Ecto neural progenitor cell (in vitro differentiated cells): ENCODE measurements around the gene FBXL16.
A peak's percentile ranks its signal among the peaks of the same experiment; 100 is the strongest.

ENCODE experiments used
- DNase-seq: peaks from one replicate; pipeline ENCODE4 v3.0.0-alpha.2; 2018; ENCODE audit warnings: low spot score

Gene FBXL16

DNA sequence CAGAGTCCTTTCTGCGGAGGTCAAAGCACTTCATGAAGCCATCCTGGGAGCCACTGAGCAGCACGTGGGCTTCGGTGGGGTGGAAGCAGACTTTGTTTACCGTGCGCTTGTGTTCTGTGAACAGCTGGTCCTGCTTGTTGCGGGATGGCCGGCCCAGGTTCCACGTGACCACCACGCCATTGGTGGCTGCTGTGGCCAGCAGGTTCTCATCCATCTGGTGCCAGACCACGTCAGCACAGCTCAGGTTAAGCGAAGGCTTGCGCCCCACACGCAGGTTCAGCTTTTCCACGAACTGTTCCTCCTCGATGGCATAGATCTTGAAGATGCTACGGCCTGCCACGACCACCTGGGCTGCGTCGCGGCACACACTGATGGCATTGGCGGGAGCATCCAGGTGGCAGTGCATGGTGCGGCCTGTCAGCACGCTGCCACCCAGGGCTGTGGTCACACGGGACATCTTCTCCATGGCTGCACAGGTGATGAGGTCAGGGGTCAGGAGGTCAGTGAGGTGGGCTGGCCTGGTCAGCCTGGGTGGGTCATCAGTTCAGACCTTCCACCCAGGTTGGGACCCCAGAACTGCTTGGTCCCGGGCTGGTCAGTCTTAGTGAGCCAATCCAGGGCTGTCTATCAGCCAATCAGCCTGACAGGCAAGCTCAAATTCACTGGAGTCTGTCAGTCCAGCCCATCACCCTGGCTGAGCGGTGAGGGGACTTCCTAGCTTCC is 16.3 kb downstream of the FBXL16 start:
- DNase-seq, result no peak

DNA sequence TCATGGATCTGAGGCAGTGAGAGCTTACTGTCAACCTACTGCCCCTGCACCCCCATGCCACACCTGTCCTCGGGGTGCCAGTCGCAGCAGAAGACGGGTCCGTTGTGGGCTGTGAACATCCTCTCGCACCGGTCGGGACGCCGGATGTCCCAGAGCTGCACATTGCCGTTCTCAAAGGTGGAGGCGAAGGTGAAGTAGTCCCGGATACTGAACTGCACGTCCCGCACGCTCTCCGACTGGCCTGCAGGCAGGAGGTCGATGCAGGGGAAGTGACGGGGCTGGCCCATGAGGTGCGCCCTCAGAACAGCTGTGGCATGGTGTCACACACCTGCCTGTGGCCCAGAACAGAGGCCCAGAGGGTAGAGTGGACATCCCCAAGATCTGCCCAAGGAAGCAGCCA is 18.1 kb downstream of the FBXL16 start:
- no peak for DNase-seq

DNA sequence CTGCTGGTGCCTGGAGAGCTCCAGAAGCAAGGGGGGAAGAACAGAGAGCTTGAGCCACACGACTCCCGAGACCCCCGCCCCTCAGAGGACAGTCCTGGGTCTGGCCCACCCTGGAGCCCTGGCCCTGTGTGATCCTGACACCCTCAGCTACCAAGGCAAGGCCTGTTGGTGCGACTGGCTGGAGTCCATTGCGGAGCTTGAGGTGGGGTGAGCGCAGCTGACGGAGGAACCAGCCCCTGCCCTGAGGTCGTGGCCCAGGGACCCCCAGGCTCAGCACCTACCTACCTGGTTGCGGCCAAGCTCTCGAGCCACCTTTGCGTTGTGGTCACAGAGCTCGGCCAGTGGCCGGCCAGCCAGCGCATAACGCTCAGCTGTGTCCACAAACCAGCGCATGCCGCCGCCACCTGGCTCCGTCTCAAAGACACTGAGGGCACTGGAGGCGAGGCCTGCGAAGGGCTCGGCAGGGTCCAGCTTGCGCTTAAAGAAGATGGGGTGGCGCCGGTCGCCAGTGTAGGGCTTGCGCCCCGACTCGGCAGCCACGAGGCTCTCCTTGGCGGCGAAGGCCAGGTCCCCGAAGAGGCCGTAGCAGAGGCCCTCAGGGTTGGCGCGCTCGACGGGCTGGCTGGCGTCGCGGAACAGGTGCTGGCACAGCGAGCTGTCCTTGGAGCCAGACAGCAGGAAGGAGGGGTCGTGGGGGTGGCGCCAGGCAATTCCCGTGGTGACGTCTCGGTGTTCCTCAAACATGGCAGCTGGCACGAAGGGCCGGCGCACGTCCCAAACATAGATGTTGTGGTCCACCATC is 18.9 kb downstream of the FBXL16 start:
- DNase-seq, result no peak

DNA sequence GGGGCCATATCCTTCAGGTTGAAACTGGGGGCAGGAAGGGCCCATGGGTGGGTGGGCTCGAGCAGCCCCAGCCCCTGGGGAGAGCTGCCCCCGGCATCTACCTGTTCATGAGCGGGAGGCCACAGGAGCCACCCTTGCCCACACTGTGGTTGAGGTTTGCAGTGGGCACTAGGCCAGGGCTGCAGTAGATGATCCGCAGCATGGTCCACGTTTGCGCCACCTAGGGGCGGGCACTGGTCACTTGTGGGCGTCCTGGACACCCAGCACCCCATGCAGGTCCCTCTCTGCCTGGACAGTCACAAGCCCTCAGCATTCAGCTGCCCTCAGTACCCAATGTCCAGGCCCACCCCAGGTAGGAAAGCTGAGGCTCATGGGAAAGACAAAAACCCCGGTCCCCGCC is 19.6 kb downstream of the FBXL16 start:
- DNase-seq, result peak; percentile 74

DNA sequence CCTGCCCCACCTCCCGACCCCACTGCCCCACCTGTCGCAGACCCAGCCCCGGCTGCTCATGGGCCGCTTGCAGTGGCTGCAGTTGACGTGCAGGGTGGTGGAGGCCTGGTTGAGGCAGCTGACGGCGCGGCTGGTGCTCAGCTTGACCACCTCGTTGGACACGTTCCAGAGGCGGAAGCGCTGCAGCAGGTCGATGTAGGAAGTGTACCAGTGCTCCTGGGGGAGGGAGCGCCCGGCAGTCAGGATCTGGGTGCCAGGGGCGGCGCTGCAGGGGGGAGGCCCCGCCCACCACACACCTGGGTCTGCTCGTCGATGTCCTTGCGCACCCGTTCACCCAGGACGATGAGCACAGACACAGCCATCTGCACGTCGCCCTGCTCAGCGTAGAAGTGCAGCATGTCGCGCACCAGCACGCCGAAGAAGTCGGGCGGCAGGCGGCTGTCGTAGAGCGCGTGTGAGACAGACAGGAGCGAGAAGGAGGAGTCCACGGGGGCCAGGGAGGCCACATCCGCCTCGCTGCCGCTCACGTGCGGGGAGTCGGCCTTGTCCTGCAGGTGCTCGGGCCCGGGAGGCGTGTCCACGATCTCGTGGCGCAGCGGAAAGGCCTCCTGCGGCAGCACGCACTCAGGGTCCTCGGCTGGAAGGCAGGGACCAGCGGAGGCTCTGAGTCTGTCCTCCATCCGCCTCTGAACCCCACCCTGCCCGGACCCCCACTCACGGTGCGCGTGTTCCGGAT is 20.5 kb downstream of the FBXL16 start:
- no peak for DNase-seq

DNA sequence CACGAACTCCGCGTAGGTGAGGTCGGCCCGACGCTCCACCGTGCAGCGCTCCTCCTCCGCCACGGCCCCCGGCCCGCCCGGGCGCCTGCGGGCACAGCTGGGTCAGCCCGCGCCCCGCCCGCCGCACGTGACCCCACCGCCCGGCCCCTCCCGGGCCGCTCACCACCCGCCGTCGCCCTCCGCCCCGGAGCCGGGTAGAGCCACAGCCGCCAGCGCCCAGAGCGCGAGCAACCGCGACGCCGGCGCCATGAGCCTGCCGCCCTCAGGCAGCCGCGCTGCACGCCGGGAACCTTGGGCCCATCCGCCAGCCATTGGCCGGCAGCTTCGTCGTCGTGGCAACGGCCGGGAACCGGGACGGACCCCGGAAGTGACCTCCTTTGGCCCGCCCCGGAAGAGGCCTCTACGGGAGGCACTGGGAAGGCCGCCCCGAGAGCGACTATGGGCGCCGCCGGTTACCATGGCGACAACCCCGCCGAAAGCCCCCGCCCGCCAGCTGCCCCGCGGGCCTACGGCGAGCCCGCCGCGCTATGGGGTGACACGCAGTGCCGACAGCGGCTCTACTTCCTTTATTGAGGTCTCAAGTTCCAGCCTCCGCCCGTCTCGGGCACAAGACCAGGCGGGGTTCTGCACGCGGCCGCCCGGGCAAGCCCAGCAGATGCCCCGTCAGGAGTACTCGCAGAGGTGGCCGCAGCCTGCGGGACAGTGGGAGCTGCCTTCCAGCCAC is 21.4 kb downstream of the FBXL16 start, which contains the start of gene JMJD8:
Gene JMJD8, minus strand, starts transcription at position 264 of the 724 bp plus-strand sequence. Its CDS starts 15 bp downstream, at position 249.
- DNase-seq, result peak; percentile 97

DNA sequence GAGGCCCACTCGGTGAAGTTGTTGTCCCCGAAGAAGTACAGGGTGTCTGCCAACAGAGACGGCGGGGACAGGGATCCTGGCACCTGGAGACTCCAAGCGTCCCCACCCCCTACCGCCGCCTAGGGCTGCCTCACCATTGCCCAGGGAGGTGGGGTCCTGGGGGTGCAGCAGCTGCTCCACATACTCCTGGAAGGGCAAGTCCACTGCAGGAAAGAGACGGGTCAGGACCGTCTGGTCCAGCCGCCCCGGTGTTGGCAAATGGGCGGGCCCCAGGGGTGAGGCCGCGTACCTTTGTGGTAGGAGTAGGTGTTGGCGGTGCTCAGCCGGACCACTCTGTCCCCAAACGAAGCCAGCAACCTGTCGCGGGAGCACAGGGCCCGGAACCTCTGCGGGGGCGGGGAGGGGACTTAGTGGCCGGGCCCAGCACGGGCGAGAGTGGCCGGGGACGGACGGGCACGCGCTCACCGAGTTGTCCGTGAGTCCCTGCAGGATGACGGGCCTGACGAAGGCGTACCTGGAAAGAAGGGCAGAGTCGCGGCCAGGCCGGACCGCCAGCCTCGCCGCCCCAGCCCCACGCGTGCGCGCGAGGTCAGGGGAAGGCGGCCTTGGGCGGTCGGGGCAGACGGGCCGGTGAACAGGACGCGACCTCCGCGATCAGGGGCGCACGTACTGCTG is 22.1 kb downstream of the FBXL16 start:
- no peak for DNase-seq

DNA sequence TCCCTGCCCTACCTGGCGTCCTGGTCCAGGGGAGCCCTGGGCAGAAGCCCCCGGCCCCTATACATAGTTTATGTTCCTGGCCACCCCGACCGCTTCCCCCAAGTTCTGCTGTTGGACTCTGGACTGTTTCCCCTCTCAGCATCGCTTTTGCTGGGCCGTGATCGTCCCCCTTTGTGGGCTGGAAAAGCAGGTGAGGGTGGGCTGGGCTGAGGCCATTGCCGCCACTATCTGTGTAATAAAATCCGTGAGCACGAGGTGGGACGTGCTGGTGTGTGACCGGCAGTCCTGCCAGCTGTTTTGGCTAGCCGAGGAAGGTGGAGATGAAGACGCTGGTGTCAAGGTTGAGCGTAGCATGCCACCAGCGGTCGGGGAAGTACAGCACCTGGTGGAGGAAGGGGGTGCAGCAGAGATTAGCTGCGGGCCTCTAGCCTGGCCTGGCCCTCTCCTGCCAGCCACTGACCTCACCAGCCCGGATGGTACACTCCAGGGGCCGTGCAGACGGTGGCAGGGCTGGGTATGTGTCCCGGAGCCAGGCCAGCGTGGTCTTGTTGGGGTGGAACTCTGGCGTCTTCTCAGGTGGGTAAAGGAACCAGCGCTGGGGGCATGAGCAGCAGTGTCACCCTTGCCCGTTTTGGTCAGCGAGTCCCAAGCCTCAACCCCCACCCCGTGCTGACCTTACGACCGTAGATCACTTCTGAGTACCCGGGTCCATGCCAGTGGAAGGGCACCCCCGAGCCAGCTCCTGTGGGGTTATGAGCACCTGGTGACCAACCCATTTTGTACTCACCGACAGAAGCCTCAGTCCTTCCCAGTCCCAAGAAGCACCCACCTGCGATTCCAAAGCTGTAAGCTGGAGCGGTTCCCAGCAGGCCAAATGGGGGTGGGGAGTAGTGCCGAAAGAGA is 22.9 kb downstream of the FBXL16 start:
- DNase-seq, result no peak

DNA sequence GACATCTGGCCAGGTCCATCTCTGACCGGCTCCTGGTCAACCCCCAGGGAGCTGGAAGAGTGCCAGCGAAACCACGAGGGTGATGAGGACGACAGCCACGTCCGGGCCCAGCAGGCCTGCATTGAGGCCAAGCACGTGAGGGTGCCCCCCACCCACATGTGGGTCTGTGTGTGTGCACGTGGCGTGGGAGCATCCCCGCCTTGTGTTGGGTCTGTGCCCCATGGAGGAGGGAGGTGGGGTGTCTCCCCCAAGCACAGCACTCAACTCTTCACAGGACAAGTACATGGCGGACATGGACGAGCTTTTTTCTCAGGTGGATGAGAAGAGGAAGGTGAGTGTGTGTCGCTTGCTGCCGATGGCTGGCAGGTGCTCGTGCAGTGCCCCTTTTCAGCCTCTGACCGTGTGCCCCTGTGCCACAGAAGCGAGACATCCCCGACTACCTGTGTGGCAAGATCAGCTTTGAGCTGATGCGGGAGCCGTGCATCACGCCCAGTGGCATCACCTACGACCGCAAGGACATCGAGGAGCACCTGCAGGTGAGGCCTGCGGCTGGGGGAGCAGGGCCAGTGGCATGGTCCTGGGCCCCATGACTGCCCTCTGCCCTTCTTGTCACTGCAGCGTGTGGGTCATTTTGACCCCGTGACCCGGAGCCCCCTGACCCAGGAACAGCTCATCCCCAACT is 23.7 kb downstream of the FBXL16 start:
- DNase-seq, result no peak

DNA sequence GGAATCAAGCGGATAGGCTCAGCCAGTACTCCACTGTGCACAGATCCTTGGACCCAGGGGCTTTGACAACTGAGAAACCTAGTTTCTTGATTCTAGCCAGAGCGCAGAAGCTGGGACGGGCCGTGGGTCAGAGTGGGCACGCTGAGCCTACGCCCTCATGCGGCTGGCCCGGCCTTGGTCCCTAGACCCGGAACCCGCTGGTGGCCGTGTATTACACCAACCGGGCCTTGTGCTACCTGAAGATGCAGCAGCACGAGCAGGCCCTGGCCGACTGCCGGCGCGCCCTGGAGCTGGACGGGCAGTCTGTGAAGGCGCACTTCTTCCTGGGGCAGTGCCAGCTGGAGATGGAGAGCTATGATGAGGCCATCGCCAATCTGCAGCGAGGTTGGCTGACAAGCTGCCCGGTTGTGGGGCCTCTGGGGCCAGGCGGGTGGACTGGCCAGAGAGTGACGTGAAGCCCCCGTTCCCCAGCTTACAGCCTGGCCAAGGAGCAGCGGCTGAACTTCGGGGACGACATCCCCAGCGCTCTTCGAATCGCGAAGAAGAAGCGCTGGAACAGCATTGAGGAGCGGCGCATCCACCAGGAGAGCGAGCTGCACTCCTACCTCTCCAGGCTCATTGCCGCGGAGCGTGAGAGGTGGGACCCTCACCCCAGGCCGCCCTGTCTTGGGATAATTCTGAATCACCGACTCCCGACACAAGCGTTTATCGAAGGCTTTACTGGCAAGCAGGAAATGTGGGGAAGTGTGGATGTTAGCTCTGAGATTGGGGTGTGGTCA is 24.4 kb downstream of the FBXL16 start:
- peak; percentile 68 for DNase-seq

DNA sequence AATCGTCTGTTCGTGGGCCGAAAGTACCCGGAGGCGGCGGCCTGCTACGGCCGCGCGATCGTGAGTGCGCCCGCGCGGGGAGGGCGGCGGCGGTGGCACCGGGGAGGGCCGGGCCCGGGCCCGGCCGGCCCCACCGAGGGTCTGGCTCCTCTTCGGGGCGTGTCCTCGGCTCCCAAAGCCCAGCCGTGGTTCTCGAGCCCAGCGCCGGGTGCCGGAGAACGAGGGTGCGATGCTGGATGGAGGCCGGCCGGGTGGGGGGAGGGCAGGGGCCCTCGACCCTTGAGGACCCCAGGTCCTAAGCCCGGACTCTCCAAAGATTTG is 25.0 kb downstream of the FBXL16 start:
- DNase-seq, result no peak

DNA sequence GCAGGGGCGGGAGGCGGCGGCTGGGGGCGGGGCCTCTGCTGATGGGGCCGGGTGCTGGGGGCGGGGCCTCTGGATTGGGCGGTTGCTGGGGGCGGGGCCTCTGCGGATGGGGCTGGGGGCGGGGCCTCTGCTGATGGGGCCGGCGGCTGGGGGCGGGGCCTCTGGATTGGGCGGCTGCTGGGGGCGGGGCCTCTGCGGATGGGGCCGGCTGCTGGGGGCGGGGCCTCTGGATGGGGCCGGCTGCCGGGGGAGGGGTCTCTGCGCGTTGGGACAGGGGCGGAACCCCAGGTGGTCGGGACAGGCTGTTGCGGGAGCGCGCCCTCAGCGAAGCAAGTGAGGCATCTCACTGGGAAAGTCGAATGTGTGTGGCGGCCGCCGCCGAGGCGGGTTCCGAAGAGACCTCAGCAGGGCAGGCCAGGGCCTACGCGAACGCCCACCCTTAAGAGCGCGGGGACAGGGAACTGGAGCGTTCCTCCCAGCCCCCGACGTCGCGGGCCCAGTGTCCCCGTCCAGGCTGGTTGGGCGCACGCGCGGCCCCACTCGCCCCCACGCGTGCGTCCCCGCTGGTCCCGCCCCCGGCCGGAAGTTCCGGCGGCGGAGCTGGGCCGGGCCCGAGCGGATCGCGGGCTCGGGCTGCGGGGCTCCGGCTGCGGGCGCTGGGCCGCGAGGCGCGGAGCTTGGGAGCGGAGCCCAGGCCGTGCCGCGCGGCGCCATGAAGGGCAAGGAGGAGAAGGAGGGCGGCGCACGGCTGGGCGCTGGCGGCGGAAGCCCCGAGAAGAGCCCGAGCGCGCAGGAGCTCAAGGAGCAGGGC is 25.6 kb downstream of the FBXL16 start, which contains the start of gene STUB1:
Gene STUB1, plus strand, starts transcription at position 597 of the 811 bp plus-strand sequence. Its CDS starts 116 bp downstream, at position 713.
- DNase-seq, result peak; percentile 98

DNA sequence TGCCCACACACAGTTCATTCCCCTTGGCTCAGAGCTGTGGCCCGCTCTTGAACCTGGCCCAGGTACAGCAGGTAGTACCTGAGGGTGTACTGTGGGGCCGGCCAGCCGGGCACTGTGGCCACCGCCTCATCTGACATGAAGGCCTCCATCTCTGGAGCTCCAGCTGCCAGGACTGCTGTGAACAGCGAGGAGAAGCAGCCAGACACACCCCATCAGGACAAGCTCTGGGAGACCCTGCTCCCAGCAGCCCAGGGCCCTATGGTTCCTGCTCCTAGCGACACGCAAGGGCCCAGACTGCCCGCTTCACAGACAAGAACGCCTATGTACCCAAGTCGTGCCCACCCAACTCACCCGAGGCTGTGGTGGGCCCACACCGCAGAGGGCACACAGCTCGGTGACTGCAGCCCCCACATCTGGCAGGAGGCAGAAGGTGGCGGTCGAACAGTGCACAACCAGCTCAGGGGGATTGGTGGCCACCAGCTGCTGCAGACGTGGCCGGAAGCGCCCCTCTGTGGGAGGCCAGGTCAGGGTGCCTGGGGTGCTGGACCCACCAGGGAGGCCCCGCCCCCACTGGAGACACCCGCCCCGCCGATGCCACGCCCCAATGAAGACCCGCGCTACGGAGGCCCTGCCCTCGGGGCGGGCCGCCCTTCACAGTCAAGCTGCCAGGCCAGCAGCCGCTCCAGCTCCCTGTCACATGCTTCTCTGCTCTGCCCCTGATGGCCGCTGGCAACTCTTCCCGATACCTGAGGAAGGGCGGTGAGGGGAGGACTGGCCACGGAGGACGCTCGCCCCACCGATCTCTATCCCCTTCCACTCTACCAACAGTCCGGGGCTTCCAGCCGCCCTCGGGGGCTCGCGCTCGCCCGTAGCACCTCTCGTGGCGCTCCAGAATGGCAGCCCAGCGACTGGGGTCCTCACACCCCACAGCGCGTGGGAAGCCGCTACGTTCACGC is 26.5 kb downstream of the FBXL16 start:
- DNase-seq, result peak; percentile 85

DNA sequence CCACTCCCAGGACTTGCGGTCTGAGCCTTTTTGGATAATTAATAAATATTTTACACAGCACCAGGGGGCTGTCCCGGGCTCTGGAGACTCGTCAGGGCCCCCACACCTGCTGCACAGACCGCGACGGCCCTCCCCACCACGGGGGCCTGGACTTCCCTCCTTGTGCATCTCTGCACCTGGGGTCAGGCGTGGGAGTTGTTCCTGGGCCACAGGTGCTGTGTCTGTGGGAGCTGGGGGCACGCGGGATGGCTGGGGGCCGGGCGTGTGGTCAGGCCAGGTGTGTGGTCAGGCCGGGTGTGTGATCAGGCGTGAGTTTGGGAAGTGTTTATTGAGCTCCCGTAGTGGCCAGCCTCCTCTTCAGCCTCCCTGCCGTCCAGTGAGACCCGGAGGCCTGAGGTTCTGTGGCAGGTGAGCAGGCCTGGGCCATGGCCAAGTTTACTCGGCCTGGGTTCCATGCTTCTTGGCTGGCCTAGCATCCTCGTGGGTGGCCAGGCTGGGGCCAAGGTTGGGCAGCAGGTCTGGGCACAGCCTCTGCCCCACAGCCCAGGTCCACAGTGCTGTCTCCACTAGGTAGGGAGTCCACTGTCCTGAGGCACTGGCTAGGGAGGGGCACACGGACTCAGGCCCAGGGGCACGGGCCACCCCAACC is 27.3 kb downstream of the FBXL16 start:
- no peak for DNase-seq

DNA sequence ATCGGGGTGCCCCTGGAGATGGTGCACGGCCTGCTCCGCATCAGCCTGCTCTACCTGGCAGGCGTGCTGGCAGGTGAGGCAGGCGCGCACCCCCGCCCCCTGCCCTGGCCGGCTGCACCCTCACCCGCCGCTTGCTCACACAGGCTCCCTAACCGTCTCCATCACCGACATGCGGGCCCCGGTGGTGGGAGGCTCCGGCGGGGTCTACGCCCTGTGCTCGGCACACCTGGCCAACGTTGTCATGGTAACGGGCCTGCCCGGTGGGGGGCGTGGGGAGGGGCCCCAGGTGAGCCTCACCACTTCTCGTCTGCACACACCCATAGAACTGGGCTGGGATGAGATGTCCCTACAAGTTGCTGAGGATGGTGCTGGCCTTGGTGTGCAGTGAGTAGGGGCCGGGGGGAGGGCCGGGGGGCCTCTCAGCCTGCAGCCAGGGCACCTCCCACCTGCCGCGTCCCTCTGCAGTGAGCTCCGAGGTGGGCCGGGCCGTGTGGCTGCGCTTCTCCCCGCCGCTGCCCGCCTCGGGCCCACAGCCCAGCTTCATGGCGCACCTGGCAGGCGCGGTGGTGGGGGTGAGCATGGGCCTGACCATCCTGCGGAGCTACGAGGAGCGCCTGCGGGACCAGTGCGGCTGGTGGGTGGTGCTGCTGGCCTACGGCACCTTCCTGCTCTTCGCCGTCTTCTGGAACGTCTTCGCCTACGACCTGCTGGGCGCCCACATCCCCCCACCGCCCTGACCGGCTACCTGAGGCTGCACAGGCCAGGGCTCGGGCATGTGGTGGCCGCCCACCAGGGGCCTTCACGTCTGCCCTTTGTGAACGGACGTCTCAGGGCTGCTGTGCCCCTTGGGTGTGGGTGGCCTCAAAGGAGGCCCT is 28.0 kb downstream of the FBXL16 start:
- DNase-seq, result no peak
